HG02885 (cell line): ENCODE results near the gene TRIM14.
"Not testable (repeated sequence)": the region's sequence is repeated elsewhere in the genome, so short reads cannot be mapped to it uniquely, and the experiment has no call there.

Source experiments
- ATAC-seq: cut with Tn5 transposase; IDR thresholded peaks from one replicate; pipeline ENCODE4 v1.9.1; 2021; ENCODE audit warnings: mild to moderate bottlenecking; ENCODE audit not compliant: unreplicated experiment, poor library complexity

The TRIM14 gene

DNA sequence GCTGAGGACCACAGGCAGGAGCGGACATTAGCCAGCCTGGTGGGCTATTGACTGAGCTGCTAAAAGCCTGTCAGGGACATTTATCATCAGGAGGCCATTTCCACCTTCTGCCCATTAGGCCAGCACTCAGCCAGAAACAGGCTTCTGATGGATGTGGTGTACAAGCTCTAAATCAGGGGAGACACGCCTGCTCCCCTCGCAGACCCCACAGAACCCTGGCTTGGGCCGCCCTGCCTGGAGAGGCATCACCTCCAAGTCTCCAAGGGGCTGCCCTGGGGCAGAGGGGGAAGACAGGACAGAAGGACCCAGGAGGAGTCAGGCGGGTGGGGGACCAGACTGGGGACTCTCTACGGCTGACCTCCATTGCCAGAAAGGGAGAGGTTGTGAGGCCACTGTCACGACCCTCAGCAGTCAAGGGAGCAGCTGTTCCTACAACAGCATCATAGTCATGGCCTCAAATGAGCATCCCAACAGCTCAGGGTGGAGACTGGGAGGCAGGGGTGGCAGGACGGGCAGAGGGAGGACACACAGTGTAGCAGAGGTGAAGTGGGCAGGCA, 24.0 kb upstream of the TRIM14 start:
- ATAC-seq = no peak

DNA sequence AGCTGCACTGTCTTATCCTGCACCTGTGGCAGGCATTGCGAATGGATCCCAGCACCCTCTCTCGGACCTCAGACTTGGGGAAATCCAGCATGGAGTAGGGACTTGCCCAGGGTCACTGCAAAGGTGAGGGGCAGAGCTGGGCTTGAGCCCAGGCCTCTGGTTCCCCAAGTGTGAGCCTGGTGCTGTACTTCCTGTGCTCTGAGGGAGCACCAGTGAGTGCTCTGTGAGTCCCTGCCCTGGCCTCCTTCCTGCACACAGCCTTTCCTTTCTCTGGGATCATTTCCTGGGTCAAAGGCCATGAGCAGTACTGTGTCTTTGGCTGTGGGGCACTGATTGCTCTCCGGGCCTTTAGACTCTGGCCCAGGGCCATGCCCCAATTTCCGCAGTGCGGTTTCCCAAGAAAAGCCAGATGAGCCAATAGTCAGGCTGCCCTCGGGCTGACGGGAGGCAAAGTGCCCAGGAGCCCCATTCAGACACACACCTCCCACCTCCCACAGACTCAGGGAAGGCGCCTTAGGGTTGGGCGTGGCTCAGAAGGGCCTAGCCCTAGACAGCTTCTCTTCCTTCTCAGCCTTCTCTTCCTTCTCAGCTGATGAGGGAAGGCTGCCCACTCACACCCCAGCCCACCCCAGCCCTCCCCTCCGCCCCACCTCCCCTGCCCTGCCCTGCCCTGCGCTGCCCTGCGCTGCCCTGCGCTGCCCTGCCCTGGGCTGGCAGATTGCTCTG, 23.3 kb upstream of the TRIM14 start:
- no peak for ATAC-seq

DNA sequence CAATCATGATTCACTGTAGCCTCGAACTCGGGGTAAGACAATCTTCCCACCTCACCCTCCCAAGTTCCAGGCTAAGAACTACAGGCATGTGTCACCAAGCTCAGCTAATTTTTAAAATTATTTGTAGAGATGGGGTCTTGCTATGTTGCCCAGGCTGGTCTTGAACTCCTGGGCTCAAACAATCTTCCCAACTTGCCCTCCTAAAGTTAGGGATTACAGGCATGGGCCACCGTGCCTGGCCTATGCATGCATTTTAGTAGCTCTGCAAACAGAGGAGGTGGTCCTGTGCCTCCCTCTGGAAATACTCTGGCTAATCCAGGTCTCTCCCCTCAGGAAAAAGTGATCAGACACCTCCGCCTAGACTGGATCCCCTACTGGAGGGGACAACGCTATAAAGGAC, 21.5 kb upstream of the TRIM14 start:
- ATAC-seq = no peak

DNA sequence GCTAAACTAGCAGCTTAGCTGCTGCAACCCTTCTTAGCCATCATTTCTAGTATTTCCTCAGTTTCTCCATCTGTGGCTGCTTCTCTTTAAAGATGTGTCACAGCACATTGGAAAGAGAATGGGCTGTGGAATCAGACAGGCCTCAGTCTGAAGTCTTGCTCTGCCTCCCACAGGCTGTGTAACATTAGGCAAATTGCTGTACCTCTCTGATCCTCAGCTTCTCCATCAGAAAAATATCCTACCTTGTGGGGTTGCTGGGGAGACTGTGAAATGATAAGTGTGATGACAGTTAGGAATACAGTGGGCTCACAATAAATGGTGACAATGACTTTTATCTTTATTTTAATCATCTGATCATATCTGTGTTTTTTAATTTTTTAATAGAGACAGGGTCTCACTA, 17.5 kb upstream of the TRIM14 start:
- ATAC-seq = no peak

DNA sequence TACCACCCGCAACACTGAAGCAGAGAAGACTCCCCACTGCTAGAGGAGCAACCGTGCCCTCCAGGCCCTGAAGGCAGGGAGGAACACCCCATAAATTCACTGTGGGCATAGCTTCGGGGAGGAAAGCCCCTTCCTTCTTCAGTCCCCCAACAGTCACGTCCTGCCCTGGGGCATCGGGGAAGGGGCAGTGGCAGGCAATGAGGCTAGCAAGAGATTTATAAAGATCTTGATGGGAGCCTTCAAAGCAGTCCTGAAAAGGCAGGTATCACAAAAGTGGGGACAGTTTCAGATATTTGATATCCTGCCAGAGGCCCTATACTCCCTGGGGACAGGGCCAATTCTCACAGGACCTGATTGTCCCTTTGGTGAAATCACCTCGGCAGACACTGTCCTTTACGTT, 16.9 kb upstream of the TRIM14 start:
- ATAC-seq = no peak

DNA sequence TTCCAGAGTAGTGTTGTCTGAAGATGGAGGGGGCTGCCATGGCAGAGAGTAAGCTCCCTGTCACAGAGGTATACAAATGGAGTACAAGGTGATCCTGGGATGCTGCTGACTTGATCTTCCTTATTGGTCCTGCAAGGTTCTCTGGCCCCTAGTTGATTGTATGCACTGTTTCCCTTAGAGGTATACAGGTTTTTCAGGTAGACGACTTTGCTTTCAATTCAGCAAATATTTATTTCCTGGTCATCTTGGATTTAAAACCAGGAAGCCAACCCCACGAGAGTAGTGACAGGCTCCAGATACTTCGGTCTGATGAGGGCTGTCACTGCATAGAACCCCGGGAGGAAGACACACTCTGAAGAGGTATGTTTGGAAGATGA, 16.5 kb upstream of the TRIM14 start:
- no peak for ATAC-seq

DNA sequence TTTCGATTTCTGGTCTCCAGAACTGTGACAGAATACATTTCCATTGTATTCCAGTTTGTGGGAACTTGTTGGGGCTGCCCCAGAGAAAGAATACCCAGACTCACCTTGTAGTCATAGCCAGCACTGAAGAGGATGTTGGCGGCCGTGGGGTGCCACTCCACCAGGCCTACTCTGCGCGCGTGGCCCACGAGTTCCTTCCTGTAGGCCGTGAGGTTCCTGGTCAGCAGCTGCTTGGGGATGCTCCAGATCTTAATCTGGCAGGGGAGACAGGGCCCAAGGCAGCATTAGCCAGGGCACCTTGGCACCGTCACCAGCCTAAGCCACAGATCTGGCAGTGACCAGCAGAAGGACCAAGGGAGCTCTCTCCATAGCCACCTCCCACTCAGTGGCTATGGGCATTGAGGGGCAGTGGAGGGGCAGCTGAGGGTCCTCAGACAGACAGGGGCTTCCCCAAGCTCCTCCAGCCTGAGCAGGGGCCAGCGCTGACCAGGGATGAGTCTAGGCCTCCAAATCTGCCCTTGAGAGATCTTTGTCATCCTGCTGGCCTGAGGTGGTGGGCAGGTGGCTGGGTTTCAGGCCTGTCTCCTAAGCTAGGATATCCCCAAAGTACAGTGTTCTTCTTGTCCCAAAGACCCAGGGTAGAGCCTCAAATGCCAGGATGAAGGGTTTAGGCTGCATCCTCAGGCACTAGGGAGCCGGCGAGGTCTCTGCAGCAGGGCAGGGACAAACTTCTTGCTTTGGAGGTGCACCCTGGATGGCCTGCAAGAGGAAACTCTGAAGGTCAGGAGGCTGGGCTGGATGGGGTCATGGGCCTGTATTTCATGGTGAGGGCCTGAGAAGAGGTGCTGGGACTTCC, 15.9 kb upstream of the TRIM14 start:
- ATAC-seq = no peak

DNA sequence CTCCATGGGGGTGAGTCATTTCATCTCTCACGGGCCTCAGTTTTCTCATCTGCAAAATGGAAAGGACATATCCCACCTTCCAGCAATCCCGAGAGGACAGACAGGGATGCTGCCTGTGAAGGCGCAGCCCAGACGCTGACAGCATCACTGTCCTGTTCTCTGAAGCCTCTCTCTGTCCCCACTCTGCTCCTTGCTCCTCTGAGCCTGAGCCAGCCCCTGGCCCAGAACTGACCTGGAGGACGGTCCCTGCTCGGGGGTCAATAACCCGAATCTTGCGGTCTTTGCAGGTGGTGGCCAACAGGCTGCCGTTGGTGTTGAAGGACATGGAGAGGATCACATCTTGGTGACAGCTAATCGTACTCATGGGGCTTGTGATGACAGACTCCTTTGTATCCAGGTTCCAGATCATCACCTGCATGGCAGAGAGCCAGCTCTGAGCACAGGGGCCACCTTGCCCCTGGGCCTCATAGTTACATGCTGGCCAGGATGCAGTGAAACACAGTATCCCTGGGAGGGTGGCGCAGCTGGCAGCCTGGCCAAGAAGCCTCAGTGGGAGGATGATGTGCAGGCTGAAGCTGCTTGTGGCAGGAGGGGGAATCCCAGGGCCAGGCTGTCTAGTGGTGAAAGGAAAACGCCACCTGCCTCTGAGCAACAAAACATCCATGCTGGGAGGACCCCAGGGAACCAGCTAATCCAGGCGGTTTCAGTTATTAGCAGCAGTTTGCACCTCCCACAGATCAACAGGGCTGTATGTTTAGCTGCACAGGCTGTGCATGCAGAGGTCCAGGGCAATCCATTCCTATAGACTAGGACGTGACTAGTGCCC, 14.0 kb upstream of the TRIM14 start:
- ATAC-seq = no peak

DNA sequence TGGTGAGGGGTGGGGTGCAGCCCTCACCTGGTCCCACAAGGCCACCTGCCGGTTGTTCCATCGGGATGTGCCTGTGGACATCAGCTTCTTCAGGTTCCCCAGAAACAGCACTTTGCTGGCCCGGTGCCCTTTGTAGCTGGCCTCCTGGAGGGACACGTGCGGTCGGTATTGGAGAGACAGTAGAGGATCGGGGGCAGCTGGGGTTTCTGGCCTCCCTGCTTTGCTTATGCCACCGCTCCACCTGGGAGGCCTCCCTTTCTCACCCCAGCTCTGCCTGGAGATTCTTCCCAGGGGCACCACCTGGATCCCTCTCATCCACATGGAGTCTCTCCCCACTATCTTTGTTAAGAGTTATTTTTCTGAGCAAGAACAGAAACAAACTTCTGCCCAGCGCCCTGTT, 13.1 kb upstream of the TRIM14 start:
- ATAC-seq = no peak

DNA sequence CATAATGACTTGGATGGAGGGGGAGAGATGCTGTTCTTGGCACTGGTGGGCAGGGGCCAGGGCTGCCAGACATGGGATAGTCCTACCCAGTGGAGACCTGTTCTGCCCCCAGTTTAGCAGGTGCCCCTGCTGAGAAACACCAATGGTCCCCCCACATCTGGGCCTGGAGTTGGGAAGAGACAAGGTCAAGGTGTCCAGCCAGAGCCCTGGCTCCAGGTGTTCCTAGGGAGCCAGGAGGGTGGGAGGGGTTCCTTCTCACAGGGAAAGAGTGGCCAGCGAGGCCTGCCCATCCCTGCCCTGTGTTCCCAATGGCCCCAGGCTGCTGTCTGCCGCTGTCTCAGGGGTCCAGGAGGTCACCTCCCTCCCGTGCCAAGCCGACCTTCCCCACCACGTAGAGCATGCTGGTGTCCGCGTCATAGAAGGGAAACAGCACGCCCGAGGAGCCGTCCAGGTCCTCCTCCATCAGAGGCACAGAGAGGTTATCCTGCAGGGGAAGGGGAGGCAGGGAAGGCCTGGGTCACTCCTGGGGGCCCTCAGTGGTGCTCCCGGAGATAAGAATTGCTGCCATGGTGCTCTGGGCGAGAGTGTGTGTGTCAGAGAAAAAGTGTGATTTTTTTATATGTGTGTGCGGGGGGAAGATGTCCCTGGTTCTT, 11.7 kb upstream of the TRIM14 start:
- ATAC-seq = no peak

DNA sequence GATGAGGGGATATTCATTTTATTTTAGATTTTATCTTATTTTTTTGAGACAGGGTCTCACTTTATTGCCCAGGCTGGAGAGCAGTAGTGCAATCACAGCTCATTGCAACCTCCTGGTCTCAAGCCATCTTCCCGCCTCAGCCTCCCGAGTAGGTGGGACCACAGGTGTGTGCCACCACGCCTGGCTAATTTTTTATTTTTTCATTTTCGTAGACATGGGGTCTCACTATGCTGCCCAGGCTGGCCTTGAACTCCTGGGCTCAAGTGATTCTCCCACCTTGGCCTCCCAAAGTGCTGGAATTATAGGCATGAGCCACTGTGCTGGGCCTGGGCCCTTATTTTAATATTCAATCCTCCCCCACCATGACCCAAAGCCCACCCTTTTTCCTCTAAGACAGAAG, 11.0 kb upstream of the TRIM14 start:
- not testable (repeated sequence) for ATAC-seq

DNA sequence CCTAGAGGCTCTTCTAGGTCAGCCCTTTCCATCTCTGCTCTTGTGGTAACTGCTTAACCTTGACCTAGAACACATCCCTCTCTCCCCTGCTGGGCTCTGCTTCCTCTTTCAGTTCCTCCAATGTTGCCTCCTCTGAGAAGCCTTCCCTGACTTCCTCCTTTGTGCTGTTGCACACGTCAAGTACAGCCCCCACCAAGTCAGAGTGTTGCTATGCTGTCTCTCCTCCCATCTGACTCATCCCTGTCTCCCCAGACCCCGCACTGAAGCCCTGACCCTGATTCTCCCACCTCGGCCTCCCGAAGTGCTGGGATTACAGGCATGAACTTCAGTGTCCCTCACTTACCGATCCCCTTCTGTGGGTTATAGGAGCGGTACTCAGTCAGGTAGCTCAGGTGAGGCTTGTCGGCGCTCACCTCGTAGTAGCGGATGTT, 10.4 kb upstream of the TRIM14 start:
- peak; percentile 84 for ATAC-seq

DNA sequence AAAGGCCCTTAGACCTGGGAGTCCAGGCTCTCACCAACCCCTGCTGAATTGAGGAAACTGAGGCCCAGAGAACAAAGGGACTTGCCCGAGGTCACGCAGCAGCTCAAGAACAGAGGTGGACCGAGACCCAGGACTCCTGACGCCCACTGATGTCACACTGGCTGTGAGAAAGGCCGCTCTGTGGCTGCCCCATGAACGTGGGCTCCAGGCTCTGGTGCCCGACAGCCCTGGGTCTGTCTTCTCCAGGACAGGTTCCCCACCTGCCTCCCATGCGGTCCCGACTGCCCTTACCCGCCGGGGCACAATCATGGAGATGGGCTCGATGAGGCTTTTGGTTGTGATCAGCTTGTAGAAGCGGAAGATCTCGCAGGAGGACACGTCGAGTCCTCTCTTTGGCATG, 9.3 kb upstream of the TRIM14 start:
- ATAC-seq = no peak

DNA sequence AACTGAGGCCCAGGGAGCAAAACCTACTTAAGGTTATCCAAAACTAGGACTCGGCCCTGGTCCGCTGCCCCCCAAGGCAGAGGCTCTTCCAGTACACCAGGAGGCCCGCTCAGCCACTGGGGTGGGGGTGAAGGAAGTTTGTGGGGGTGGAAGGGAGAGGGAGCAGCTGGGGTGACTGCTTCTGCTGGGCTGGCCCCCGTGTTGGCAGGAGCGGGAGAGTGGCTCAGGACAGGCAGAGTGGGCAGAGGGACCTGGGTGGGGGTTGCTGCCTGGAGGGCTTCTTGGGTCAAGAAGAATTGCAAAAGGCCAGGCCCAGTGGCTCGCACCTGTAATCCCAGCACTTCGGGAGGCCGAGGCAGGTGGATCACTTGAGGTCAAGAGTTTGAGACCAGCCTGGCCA, 8.2 kb upstream of the TRIM14 start:
- no peak for ATAC-seq

DNA sequence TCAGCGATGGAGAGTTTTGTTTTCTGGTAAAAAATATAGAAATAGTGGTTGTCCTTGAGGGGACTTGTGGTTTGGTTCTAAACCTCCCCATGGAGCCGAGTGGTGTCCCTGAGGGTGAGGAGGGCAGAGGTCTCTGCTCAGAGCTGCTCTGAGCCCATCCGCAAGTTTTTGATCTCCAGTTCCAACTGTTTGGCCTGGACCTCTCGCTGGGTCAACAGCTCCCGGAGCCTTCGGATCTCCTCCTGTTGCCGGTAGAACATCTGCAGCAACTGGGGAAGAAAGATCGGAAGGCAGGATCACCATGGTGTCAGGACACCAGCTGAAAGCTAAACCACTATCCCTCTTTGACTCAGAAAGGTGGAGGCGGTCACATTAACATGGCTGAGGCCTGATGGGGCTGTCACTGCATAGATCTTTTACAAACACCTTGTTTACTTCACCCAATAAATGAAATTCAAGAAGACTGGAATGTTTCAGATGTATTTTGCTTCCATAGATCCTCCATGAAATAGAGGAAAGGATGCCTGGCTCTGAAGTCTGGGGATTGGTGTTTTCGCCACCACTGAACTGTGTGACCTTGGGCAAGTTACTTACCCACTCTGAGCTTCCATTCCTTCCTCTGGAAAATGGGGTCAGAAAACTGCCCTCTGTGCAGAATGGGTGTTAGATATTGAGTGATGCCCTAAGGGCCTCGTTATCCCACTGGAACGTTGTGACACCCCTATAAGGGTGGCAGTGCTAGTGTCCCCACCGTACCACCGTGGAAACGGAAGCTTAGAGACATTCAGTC, 5.8 kb upstream of the TRIM14 start:
- no peak for ATAC-seq

DNA sequence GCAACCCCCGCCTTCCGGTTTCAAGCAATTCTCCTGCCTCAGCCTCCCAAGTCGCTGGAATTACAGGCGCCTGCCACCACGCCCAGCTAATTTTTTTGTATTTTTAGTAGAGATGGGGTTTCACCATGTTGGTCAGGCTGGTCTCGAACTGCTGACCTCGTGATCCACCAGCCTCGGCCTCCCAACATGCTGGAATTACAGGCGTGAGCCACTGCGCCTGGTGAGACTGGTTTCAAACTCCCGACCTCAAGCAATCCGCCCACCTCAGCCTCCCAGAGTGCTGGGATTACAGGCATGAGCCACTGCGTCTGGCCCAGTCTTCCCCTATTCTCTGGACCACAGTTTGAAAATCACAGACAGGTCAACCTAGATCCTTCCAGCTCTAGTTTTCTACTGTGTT, 5.1 kb upstream of the TRIM14 start:
- not testable (repeated sequence) for ATAC-seq

DNA sequence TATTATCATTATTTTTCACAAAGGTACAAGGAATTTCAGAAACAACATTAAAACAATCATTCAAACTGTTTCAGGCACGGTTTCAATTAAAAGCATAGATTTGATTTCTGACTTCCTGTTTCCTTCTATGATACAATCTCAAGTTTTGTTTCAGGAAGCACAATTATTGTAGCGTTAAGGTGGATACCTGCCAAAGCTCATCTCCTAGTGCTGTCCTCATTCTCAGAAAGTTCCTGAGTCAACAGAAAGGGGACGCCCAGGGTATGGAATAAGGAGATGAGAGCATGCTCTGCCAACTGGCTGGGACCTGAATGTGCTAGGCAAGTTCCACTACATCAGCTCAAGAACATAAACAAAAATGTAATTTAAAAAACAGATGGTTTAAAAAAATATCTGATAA, 2.0 kb upstream of the TRIM14 start:
- ATAC-seq = no peak

DNA sequence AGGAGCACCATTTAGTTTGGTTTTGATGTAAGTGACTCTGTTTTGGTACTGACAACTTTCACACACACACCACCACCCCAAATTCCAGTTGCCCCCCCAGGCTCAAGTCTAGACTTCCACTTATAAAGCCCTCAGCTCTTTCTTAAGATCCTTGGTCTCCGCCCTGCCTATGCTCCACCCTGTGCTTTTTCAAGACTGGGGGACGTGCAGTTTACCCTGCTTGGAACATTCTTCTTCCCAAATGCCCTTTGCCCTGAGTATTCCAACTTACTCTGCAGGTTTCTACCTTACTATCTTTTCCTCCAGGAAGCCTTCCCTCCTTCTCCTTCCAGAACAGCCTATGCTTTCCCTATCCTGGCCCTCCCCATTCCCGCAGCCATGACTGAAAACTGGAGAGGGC, 1.5 kb upstream of the TRIM14 start:
- no peak for ATAC-seq

DNA sequence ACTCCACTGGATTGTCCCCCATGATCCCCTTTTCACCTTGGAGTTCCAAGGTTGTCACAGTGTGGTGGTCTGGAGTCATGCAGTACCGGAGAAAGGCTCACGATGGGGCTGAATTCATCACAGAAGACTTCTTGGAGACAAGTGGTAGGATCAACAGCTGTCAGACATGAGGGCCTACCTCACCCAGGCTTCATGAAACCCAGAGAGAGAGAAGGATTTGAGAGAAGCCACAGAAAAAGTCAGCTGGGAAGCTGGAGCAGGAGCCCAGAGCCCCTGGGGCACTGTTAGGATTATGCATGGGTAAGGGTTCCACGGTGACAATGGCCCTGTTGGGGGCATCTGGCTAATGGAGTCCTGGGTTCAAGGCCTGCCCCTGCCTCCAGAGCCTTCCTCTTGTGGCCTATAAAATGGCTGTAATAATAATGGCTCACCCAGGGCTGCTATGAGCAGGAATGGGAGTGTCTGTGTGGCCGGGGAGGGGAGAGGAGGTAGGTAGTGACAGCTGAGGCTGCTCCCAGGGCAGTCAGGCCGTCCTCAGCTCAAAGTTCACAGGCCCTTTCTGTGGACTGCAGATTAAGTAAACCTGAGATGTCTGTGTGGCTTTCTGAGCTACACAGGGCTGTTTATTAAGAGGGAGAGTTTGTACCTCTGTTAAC, 910 bp downstream of the TRIM14 start:
- ATAC-seq = peak; percentile 37
